Fibroblast of villous mesenchyme (primary cell): ENCODE measurements around the gene DEDD2. TPM values are rescaled to one million over a fixed set of nuclear protein-coding genes. Genes with fewer than 3 reads are reported as not detected.
A peak's percentile ranks its signal among the peaks of the same experiment; 100 is the strongest.

Source experiments
- DNase-seq: peaks from one replicate; pipeline ENCODE4 v3.0.0-alpha.2; 2010; ENCODE audit warnings: low read depth
- H3K4me3 ChIP-seq: 2 replicates; pipeline ENCODE4 v1.5.1; 2011; ENCODE audit warnings: low read depth, mild to moderate bottlenecking, low read length
- total RNA-seq: library from RNA; depleted of rRNA; stranded (reverse); fragments of >200 nt; gene quantifications from 2 replicates; pipeline ENCODE4 v1.2.3, GENCODE V29; 2012
- TF ChIP-seq, protein P1 (sequence below): IDR thresholded peaks from 2 replicates; pipeline ENCODE4 v1.5.1; 2012; ENCODE audit warnings: low read depth, mild to moderate bottlenecking, low read length; ENCODE audit not compliant: insufficient read depth

DEDD2 gene
- total RNA-seq, 1 donor, result 15.1 TPM

- DNase-seq, result peak; percentile 63
- H3K4me3 ChIP-seq, result peak overlapping the region; percentile 90
- TF ChIP-seq, protein P1, sequence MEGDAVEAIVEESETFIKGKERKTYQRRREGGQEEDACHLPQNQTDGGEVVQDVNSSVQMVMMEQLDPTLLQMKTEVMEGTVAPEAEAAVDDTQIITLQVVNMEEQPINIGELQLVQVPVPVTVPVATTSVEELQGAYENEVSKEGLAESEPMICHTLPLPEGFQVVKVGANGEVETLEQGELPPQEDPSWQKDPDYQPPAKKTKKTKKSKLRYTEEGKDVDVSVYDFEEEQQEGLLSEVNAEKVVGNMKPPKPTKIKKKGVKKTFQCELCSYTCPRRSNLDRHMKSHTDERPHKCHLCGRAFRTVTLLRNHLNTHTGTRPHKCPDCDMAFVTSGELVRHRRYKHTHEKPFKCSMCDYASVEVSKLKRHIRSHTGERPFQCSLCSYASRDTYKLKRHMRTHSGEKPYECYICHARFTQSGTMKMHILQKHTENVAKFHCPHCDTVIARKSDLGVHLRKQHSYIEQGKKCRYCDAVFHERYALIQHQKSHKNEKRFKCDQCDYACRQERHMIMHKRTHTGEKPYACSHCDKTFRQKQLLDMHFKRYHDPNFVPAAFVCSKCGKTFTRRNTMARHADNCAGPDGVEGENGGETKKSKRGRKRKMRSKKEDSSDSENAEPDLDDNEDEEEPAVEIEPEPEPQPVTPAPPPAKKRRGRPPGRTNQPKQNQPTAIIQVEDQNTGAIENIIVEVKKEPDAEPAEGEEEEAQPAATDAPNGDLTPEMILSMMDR, result no peak
These were observed 36.8 kb upstream of the DEDD2 start for GRCh38 chr19:42254089-42254849.

- DNase-seq, result peak; percentile 46
- H3K4me3 ChIP-seq, result peak overlapping the region; percentile 90
- TF ChIP-seq, protein P1, result no peak
These were observed 36.0 kb upstream of the DEDD2 start for GRCh38 chr19:42253245-42254088.

DNA sequence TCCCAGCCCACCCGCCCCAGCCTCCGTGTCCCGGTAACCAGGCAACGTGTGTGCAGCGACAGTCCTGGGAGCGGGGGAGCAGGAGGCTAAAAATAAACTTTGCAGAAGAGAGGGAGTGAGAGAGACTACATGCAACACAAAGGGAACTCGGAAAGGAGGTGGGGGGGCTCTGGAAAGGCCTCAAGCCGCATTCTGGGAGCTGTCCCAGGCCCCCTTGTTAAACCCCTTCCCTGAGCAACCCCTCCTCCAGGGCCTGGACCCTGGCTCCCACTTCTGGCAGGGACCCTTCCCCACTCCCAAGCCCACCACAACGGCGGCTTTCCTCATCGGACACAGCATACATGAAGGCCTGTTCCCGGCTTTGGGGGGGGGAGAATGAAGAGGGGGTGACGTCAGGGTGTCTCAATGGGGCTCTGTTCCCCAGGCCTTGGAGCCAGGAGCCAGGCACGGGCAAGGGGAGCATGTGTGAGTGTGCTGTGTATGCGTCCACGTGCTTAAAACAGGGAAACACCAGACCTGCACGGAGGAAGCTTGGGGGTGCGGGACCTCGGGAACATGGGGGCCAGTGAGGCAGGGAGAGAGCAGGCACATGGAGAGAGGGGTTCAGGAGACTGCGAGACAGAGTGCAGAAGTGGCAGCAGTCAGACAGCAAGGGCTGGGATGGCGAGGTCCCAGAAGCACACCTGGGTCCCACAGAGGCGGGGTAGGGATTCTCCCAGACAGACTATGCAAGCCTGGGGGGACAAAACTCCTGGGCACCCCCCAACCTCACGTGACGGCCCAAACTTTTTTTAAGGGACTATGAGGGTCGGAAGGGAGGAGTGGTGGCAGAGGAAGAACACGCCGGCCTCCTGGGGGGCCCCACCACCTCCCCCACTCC lies 35.1 kb upstream of the DEDD2 start:
- peak; percentile 56 for DNase-seq
- TF ChIP-seq, protein P1, result no peak
- peak overlapping the region; percentile 90 for H3K4me3 ChIP-seq

- DNase-seq, result no peak
- H3K4me3 ChIP-seq, result peak overlapping the region; percentile 90
- TF ChIP-seq, protein P1, result no peak
These were observed 34.3 kb upstream of the DEDD2 start for GRCh38 chr19:42251572-42252358.

- H3K4me3 ChIP-seq, result peak overlapping the region; percentile 15
- peak; percentile 52 for DNase-seq
- TF ChIP-seq, protein P1, result no peak
These were observed 33.4 kb upstream of the DEDD2 start for GRCh38 chr19:42250666-42251531.
